Body of pancreas (tissue), 4 donors: ENCODE data around the gene HTR3A.

Experiments used
- POLR2A ChIP-seq, 3 donors: fragments of 450-650 bp; IDR thresholded peaks; one replicate each; pipeline ENCODE4 v1.6.1; 2016; ENCODE audit warnings: antibody characterized with exemption in 3 of 3, mild to moderate bottlenecking in 2 of 3
- TF ChIP-seq, protein P1 (sequence below), 7 experiments: fragments of 450-650 bp in 4 of 7; fragments of 200-600 bp in 3 of 7; sonication (generic) in 3 of 7; IDR thresholded peaks; one replicate each; pipeline ENCODE4 v1.5.1; 2016 to 2019; ENCODE audit warnings: antibody characterized with exemption in 7 of 7

DNA sequence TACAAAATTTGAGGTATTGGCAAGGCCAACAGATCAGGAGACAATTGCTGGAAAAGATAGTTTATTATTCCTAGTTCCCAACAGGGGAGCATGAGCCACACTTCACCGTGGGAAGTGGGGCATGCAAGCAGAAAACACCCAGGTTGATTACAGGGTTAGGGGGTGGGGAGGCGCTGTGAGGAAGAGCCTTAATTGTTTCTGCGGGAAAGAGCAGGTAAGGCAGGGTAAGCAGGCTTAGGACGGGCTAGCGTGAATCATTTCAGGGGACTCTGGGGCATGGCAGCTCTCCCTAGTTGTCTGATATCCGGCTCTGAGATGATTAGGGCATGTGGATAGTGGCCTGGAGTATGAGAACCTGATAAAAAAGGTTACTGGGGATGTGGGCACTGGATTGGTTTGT lies 20.7 kb upstream of the HTR3A start:
- TF ChIP-seq, protein P1, sequence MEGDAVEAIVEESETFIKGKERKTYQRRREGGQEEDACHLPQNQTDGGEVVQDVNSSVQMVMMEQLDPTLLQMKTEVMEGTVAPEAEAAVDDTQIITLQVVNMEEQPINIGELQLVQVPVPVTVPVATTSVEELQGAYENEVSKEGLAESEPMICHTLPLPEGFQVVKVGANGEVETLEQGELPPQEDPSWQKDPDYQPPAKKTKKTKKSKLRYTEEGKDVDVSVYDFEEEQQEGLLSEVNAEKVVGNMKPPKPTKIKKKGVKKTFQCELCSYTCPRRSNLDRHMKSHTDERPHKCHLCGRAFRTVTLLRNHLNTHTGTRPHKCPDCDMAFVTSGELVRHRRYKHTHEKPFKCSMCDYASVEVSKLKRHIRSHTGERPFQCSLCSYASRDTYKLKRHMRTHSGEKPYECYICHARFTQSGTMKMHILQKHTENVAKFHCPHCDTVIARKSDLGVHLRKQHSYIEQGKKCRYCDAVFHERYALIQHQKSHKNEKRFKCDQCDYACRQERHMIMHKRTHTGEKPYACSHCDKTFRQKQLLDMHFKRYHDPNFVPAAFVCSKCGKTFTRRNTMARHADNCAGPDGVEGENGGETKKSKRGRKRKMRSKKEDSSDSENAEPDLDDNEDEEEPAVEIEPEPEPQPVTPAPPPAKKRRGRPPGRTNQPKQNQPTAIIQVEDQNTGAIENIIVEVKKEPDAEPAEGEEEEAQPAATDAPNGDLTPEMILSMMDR (IDR thresholded peaks at IDR 0.05) = no peak
- no peak for TF ChIP-seq POLR2A (IDR thresholded peaks at IDR 0.05)
